HG03196 (cell line): ENCODE measurements around the gene APPBP2.
"Not testable (repeated sequence)": the region's sequence is repeated elsewhere in the genome, so short reads cannot be mapped to it uniquely, and the experiment has no call there.

ENCODE experiments used
- ATAC-seq: cut with Tn5 transposase; IDR thresholded peaks from one replicate; pipeline ENCODE4 v1.9.1; 2021; ENCODE audit not compliant: unreplicated experiment

The APPBP2 gene

GRCh38 chr17:60439501-60439900, 86.5 kb downstream of the APPBP2 start:
- ATAC-seq: no peak

DNA sequence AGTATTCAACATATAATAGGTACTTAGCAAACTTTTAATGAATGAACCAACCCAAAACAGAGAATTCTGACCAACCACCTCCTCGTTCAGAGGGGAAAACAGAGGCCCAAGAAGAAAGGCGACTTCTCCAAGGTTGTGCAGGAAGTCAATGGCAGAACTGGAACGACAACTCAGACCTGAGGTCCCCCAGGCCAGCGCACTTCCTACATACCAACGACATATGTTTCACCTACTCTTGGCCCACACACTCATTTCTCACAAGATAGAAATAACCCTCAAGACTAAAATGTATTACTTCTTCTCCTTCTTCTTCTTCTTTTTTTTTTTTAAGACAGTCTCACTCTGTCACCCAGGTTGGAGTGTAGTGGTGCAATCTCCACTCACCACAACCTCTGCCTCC, 89.4 kb downstream of the APPBP2 start:
- no peak for ATAC-seq

DNA sequence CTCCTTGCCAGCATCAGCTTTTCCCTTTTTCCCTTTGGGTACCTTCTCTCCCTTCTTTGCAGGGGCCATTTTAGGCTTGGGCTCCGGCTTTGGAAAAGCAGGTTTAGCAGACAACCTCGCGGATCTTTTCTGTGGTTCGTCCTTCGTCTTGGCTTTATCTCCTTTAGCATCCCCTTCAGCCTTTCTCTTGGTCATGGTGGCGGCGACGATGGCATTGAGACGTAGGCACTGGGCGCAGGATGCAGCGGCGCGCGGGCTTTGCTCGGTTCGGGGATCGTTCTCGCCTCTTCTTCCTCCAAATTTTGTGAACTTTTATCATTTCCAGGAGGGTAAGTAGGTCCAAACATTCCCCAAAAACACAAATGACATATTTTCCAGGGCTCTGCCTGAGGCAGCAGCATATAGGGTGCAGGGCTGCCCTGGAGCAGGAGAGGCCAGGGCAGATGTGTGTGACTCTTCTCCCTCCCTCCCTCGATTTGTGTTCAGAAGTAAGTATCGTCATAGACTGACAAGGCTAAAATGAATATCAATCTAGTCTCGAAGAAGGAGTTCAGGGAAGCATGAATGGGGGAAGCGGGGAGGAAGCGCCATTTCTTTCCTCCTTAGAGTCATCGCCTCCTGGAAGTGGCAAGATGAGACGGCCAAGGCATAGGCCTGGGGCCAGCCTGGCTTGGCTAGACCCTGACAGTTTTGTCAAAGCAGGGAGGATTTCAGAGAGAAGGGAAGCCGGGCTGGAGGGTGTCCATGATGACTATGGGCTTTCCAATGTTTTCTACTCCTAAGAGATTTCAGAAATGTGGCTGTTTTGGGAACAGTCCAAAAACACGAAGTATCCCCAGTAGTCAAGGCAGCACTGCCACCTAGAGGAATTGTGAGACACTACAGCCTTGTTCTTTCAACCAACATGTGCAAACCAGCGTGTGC, 90.5 kb downstream of the APPBP2 start:
- no peak for ATAC-seq

GRCh38 chr17:60433021-60433997, 92.7 kb downstream of the APPBP2 start:
- not testable (repeated sequence) for ATAC-seq

DNA sequence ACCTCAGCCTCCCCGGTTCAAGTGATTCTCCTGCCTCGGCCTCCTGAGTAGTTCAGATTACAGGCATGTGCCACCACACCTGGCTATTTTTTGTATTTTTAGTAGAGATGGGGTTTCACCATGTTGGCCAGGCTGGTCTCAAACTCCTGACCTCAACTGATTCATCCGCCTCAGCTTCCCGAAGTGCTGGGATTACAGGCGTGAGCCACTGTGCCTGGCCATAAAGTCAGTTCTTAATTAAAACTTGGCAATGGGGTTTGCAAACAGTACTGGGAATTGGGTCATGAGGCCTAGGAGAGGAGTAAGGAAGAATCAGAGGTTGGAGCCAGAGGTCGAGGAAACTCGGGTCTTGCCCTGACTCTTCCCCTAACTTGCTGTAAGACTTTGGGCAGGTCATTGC, 95.5 kb downstream of the APPBP2 start:
- not testable (repeated sequence) for ATAC-seq

- not testable (repeated sequence) for ATAC-seq
Observed at GRCh38 chr17:60428491-60428890, 97.6 kb downstream of the APPBP2 start.

DNA sequence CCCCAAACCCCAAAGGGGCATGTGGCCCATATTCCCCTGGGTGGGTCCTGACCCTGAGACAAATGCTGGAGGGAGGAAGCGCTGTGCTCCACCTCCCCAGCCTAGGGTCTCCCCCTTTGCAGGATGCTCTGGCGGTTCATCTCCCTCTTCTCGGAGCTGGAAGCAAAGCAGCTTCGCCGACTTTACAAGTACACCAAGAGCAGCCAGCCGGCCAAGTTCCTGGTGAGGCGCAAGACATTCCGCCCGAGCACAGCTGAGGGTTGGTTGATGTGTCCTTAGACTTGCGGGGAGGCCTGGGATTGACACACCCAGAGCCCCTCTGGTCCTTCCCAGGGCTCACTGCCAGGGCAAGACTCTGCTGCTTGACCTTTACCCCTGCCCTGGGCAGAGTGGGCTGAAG, 99.4 kb downstream of the APPBP2 start:
- ATAC-seq: no peak

DNA sequence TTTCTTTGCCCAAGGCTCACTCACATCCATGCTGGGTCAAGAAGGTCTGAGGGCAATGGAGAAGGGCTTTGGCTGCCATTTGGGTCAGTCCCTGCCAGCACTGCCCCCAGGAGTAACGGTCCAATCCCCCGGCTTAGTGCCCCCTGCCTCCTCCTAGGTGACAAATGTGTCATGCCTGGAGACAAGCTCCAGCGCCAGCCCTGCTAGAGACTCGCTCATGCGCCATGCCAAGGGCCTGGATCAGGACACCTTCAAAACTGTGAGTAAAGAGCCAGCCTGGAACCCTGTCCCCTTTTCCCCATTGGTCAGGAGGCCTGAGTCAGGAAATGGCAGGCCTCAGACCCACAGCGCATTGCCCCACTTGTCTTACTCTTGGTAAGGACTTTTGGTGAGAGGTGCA, 100.4 kb downstream of the APPBP2 start:
- ATAC-seq: no peak

- ATAC-seq: no peak
Observed at GRCh38 chr17:60423865-60424264, 102.2 kb downstream of the APPBP2 start.

DNA sequence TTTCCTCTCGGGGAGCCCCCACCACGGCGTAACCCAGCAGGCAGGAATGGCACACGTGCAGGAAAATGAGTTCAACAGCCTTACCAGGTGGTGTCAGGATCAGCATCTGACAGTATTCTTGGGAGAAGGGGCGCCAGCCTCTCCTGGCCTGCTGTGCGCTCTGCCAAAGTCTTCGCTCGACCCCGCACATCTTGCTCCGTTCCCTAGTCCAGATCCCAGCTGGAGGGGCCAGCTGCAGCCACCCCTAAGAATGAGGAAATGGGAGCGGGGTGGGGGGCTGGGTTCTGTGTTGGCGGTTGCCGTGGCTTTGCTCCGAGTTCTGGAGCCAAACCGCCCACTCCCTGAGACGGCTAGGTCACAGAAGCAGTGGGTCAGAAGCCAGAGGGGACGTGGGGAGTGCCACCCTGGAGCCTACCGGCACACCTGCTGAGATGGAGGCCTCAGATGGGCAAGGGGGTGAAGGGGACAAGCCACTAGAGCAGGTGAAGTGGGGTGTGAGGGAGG, 103.8 kb downstream of the APPBP2 start, which contains the start of gene CHCT1:
TSS of gene CHCT1 (plus strand) at position 328 of the 504 bp plus-strand sequence. CDS start at position 432, 104 bp downstream.
- ATAC-seq: no peak

- peak; percentile 83 for ATAC-seq
Observed at GRCh38 chr17:60421273-60422161, 104.5 kb downstream of the APPBP2 start.

GRCh38 chr17:60419875-60420274, 106.2 kb downstream of the APPBP2 start:
- ATAC-seq: not testable (repeated sequence)

- ATAC-seq: not testable (repeated sequence)
Observed at GRCh38 chr17:60419003-60419402, 107.0 kb downstream of the APPBP2 start.

GRCh38 chr17:60416368-60416925, 109.6 kb downstream of the APPBP2 start:
- ATAC-seq: no peak

DNA sequence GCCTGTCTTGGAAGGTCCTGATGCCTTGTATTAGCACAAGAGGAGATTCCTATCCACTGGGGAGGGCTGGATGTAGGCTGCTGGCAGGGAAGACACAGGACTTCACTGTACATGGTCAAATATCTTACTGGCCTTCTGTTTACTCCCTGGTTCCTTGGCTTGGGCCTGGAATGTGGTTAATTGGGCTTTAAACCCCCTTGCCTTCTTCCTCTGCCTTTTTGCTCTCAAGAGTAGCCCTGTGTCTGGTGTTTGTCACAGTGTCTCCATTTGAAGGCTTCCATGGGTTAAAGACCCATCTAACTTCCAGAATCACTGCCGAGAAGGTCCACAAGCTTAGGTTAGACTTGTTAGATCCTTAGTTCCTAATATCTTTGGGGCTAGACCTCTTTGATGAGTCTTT, 110.9 kb downstream of the APPBP2 start:
- no peak for ATAC-seq

DNA sequence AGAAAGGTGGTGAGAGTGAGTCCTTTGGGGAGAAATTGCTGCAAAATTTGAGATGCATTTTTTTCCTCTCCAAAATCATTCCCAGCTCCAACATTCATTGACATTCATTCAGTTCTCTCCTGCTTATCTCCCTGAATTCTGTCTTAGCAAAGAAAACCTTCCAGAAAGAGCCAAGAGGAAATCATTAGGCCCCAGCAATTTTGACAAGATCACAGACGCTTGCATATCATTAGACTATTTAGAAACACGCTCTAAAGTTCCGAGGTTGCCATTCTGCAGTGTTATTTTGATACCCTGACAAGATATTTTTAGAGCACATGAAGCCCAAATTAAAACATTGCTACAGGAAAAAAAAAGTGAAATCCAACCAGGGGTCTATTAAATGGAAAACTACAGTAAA, 113.3 kb downstream of the APPBP2 start:
- no peak for ATAC-seq

- ATAC-seq: no peak
Observed at GRCh38 chr17:60410001-60410400, 116.0 kb downstream of the APPBP2 start.

DNA sequence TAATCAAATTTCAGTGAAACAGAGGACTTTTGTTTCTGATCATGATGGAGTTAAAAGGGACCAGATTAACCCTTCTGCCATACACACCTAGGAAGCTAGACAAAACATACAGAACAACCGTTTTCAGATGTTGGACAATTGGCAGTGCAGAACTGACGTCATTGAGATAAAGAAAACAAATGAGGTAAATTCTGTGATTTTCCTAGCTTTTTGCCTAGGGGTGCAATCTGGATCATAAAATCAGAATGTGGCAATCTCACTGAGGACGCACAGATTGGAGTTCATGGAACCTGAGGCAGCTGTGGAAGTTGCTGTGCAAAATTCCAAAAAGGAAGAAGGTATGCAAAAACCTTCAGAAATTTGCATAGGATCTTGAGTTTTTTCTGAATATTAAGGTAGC, 119.2 kb downstream of the APPBP2 start:
- ATAC-seq: no peak

- ATAC-seq: no peak
Observed at GRCh38 chr17:60403962-60404361, 122.1 kb downstream of the APPBP2 start.

DNA sequence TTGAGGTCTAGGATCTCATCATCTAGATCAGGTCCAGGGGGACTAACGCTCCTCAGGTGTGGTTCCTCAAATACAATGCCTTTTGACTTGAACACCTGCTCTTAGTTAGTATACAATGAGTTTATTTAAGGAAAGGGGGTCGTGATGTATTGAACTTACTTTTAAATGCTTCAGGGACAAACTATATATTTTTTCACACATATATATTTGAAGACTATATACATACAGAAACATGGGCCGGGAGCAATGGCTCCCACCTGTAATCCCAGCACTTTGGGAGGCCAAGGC, 122.6 kb downstream of the APPBP2 start:
- no peak for ATAC-seq
